ENCODE results near the gene SYT1. TPM values are rescaled to one million over a fixed set of nuclear protein-coding genes. Genes with fewer than 3 reads are reported as not detected.

Gene SYT1
- total RNA-seq, 1 donor from 2014 or later: 0.37 TPM

- Mint-ChIP-seq H3K9me3 (ENCODE audit: low read depth) (peaks cover 3% of the 10 kb centered on the region), H3K4me1 (ENCODE audit: low read depth) (peaks cover 5% of the 10 kb centered on the region), H3K27ac (ENCODE audit: unreplicated experiment) (peak overlapping the region; percentile 80), H3K4me3 (ENCODE audit: unreplicated experiment) (no peak overlapping the region), H3K27me3 (ENCODE audit: low read depth) (peaks cover 14% of the 10 kb centered on the region), H3K36me3 (ENCODE audit: low read depth) (no peaks in the 10 kb centered on the region)
- no peak for TF ChIP-seq CTCF (IDR thresholded peaks at IDR 0.05)
- no peak for DNase-seq (ENCODE audit: low spot score)
Measured at GRCh38 chr12:78887444-78887843, 22.9 kb downstream of the SYT1 start.

- Mint-ChIP-seq H3K4me1 (ENCODE audit: low read depth) (peaks cover 5% of the 10 kb centered on the region), H3K36me3 (ENCODE audit: low read depth) (no peaks in the 10 kb centered on the region), H3K9me3 (ENCODE audit: low read depth) (peaks cover 3% of the 10 kb centered on the region), H3K27me3 (ENCODE audit: low read depth) (peaks cover 16% of the 10 kb centered on the region), H3K4me3 (ENCODE audit: unreplicated experiment) (no peak overlapping the region), H3K27ac (ENCODE audit: unreplicated experiment) (no peak overlapping the region)
- no peak for DNase-seq (ENCODE audit: low spot score)
- TF ChIP-seq CTCF (IDR thresholded peaks at IDR 0.05): no peak
Measured at GRCh38 chr12:78888568-78888967, 24.0 kb downstream of the SYT1 start.

- Mint-ChIP-seq H3K27me3 (ENCODE audit: low read depth) (peaks cover 28% of the 10 kb centered on the region), H3K4me3 (ENCODE audit: unreplicated experiment) (no peak overlapping the region), H3K27ac (ENCODE audit: unreplicated experiment) (no peak overlapping the region), H3K9me3 (ENCODE audit: low read depth) (peaks cover 3% of the 10 kb centered on the region), H3K4me1 (ENCODE audit: low read depth) (peaks cover 5% of the 10 kb centered on the region), H3K36me3 (ENCODE audit: low read depth) (no peaks in the 10 kb centered on the region)
- DNase-seq (ENCODE audit: low spot score): no peak
- TF ChIP-seq CTCF (IDR thresholded peaks at IDR 0.05): no peak
Measured at GRCh38 chr12:78891646-78892353, 27.2 kb downstream of the SYT1 start.

GRCh38 chr12:78898416-78898815 lies 33.8 kb downstream of the SYT1 start:
- Mint-ChIP-seq H3K9me3 (ENCODE audit: low read depth) (no peaks in the 10 kb centered on the region), H3K4me1 (ENCODE audit: low read depth) (no peaks in the 10 kb centered on the region), H3K4me3 (ENCODE audit: unreplicated experiment) (no peak overlapping the region), H3K27me3 (ENCODE audit: low read depth) (peaks cover 26% of the 10 kb centered on the region), H3K36me3 (ENCODE audit: low read depth) (no peaks in the 10 kb centered on the region), H3K27ac (ENCODE audit: unreplicated experiment) (no peak overlapping the region)
- no peak for TF ChIP-seq CTCF (IDR thresholded peaks at IDR 0.05)
- no peak for DNase-seq (ENCODE audit: low spot score)

- no peak for DNase-seq (ENCODE audit: low spot score)
Measured at GRCh38 chr12:78914859-78915331, 50.3 kb downstream of the SYT1 start.

More at GRCh38 chr12:78914859-78915331, 50.3 kb downstream of the SYT1 start:
- H3K4me3 Mint-ChIP-seq (ENCODE audit: unreplicated experiment): no peak overlapping the region
- peaks cover 2% of the 10 kb centered on the region for H3K36me3 Mint-ChIP-seq (ENCODE audit: low read depth)
- H3K9me3 Mint-ChIP-seq (ENCODE audit: low read depth): no peaks in the 10 kb centered on the region
- peaks cover 25% of the 10 kb centered on the region for H3K27me3 Mint-ChIP-seq (ENCODE audit: low read depth)
- H3K4me1 Mint-ChIP-seq (ENCODE audit: low read depth): peaks cover 6% of the 10 kb centered on the region
- no peak overlapping the region for H3K27ac Mint-ChIP-seq (ENCODE audit: unreplicated experiment)
- no peak for TF ChIP-seq CTCF (IDR thresholded peaks at IDR 0.05)
